ENCODE results near the gene AP2A1.

- TF ChIP-seq ZFP3 (CRISPR knock-in tag; IDR thresholded peaks at IDR 0.05) (no peak), ZNF565 (CRISPR knock-in tag; conservative IDR thresholded peaks at IDR 0.05; ENCODE audit: low read depth) (no peak), ISL1 (CRISPR knock-in tag; IDR thresholded peaks at IDR 0.05) (no peak), CSDC2 (CRISPR knock-in tag; IDR thresholded peaks at IDR 0.05) (no peak), ARNTL (CRISPR knock-in tag; IDR thresholded peaks at IDR 0.05; ENCODE audit: borderline replicate concordance, low read depth) (no peak), TOX (CRISPR knock-in tag; IDR thresholded peaks at IDR 0.05; ENCODE audit: borderline replicate concordance) (no peak), GLIS3 (CRISPR knock-in tag; IDR thresholded peaks at IDR 0.05) (no peak), PATZ1 (CRISPR knock-in tag; IDR thresholded peaks at IDR 0.05; ENCODE audit: borderline replicate concordance) (no peak), ZNF70 (CRISPR knock-in tag; IDR thresholded peaks at IDR 0.05) (no peak), ZFP30 (CRISPR knock-in tag; IDR thresholded peaks at IDR 0.05) (no peak)
These were observed 64.0 kb downstream of the AP2A1 start for GRCh38 chr19:49830766-49831165.

Data from SK-N-SH treated with all-trans-retinoic acid at 6 μM for 48 hours (cell line).